ENCODE data around the gene TNPO3.

TNPO3 gene

GRCh38 chr7:128986609-128987008 lies 68.3 kb downstream of the TNPO3 start:
- Histone ChIP-seq H3K27ac (no peak overlapping the region), H3K4me2 (no peak overlapping the region), H4K20me1 (ENCODE audit: insufficient read depth) (no peaks in the 10 kb centered on the region), H3K27me3 (ENCODE audit: insufficient read depth, low read depth) (no peaks in the 10 kb centered on the region), H3K79me2 (ENCODE audit: insufficient read depth, low read depth) (no peaks in the 10 kb centered on the region), H2AFZ (ENCODE audit: low read depth) (no peak overlapping the region), H3K9ac (no peak overlapping the region), H3K4me3 (IDR thresholded peaks at IDR 0.05; ENCODE audit: insufficient read depth, low read depth, low read length) (no peak overlapping the region), H3K36me3 (ENCODE audit: insufficient read depth) (peaks cover 6% of the 10 kb centered on the region; the same call in 1 of the 2 replicates), H3K4me1 (ENCODE audit: low read depth, poor library complexity, severe bottlenecking) (no peaks in the 10 kb centered on the region)
- TF ChIP-seq CTCF (conservative IDR thresholded peaks at IDR 0.05; ENCODE audit: low read depth, low read length), result no peak

GRCh38 chr7:128985660-128986059 lies 69.3 kb downstream of the TNPO3 start:
- Histone ChIP-seq H3K9ac (no peak overlapping the region), H2AFZ (ENCODE audit: low read depth) (no peak overlapping the region), H4K20me1 (ENCODE audit: insufficient read depth) (no peaks in the 10 kb centered on the region), H3K27ac (no peak overlapping the region), H3K4me1 (ENCODE audit: low read depth, poor library complexity, severe bottlenecking) (no peaks in the 10 kb centered on the region), H3K79me2 (ENCODE audit: insufficient read depth, low read depth) (no peaks in the 10 kb centered on the region), H3K36me3 (ENCODE audit: insufficient read depth) (peaks cover 6% of the 10 kb centered on the region; the same call in 1 of the 2 replicates), H3K27me3 (ENCODE audit: insufficient read depth, low read depth) (no peaks in the 10 kb centered on the region), H3K4me2 (no peak overlapping the region), H3K4me3 (IDR thresholded peaks at IDR 0.05; ENCODE audit: insufficient read depth, low read depth, low read length) (no peak overlapping the region)
- no peak for TF ChIP-seq CTCF (conservative IDR thresholded peaks at IDR 0.05; ENCODE audit: low read depth, low read length)

- H3K27ac ChIP-seq, result no peak overlapping the region
- no peak for TF ChIP-seq CTCF (conservative IDR thresholded peaks at IDR 0.05; ENCODE audit: low read depth, low read length)
- H3K36me3 ChIP-seq (ENCODE audit: insufficient read depth), result peaks cover 6% of the 10 kb centered on the region; the same call in 1 of the 2 replicates
- H2AFZ ChIP-seq (ENCODE audit: low read depth), result no peak overlapping the region
- H3K4me1 ChIP-seq (ENCODE audit: low read depth, poor library complexity, severe bottlenecking), result no peaks in the 10 kb centered on the region
- H3K9ac ChIP-seq, result no peak overlapping the region
- H3K79me2 ChIP-seq (ENCODE audit: insufficient read depth, low read depth), result no peaks in the 10 kb centered on the region
- H3K4me3 ChIP-seq (IDR thresholded peaks at IDR 0.05; ENCODE audit: insufficient read depth, low read depth, low read length), result no peak overlapping the region
- no peaks in the 10 kb centered on the region for H4K20me1 ChIP-seq (ENCODE audit: insufficient read depth)
- H3K4me2 ChIP-seq, result no peak overlapping the region
- H3K27me3 ChIP-seq (ENCODE audit: insufficient read depth, low read depth), result no peaks in the 10 kb centered on the region
Observed at GRCh38 chr7:128982105-128982504, 72.8 kb downstream of the TNPO3 start.

GRCh38 chr7:128974241-128974934 lies 80.5 kb downstream of the TNPO3 start:
- no peak for TF ChIP-seq CTCF (conservative IDR thresholded peaks at IDR 0.05; ENCODE audit: low read depth, low read length)
- H4K20me1 ChIP-seq (ENCODE audit: insufficient read depth), result no peaks in the 10 kb centered on the region
- no peak overlapping the region for H3K4me3 ChIP-seq (IDR thresholded peaks at IDR 0.05; ENCODE audit: insufficient read depth, low read depth, low read length)
- H3K4me1 ChIP-seq (ENCODE audit: low read depth, poor library complexity, severe bottlenecking), result no peaks in the 10 kb centered on the region
- H3K36me3 ChIP-seq (ENCODE audit: insufficient read depth), result peaks cover 14% of the 10 kb centered on the region; the same call in 1 of the 2 replicates
- no peak overlapping the region for H3K4me2 ChIP-seq
- no peak overlapping the region for H2AFZ ChIP-seq (ENCODE audit: low read depth)
- no peaks in the 10 kb centered on the region for H3K79me2 ChIP-seq (ENCODE audit: insufficient read depth, low read depth)
- no peak overlapping the region for H3K27ac ChIP-seq
- no peak overlapping the region for H3K9ac ChIP-seq
- H3K27me3 ChIP-seq (ENCODE audit: insufficient read depth, low read depth), result no peaks in the 10 kb centered on the region

Data from KMS-11 (cell line).